ENCODE results near the gene TRIM21.
"Not testable (repeated sequence)": the region's sequence is repeated elsewhere in the genome, so short reads cannot be mapped to it uniquely, and the experiment has no call there.

TRIM21 gene

GRCh38 chr11:4393209-4393857, at the start of gene TRIM21:
Gene TRIM21 (minus strand): TSS chr11:4393702. CDS start chr11:4390409, 3,293 bp downstream.
- DNase-seq: peak; percentile 8

GRCh38 chr11:4441515-4441914, 48.0 kb upstream of the TRIM21 start:
- no peak for DNase-seq

GRCh38 chr11:4436411-4436810, 42.9 kb upstream of the TRIM21 start:
- DNase-seq: no peak

- no peak for DNase-seq
These were observed 40.4 kb upstream of the TRIM21 start for GRCh38 chr11:4433856-4434255.

- DNase-seq: no peak
These were observed 36.5 kb upstream of the TRIM21 start for GRCh38 chr11:4430051-4430450.

- no peak for DNase-seq
These were observed 24.9 kb upstream of the TRIM21 start for GRCh38 chr11:4418403-4418802.

- DNase-seq: no peak
These were observed 23.3 kb upstream of the TRIM21 start for GRCh38 chr11:4416816-4417215.

GRCh38 chr11:4416306-4416705, 22.8 kb upstream of the TRIM21 start:
- no peak for DNase-seq

- DNase-seq: not testable (repeated sequence)
These were observed 12.7 kb upstream of the TRIM21 start for GRCh38 chr11:4406206-4406605.

- no peak for DNase-seq
These were observed 339 bp upstream of the TRIM21 start for GRCh38 chr11:4393858-4394223.

GRCh38 chr11:4388221-4388620, 5.3 kb downstream of the TRIM21 start:
- no peak for DNase-seq

GRCh38 chr11:4385978-4386740, 7.3 kb downstream of the TRIM21 start:
- DNase-seq: no peak

- no peak for DNase-seq
These were observed 11.6 kb downstream of the TRIM21 start for GRCh38 chr11:4381901-4382300.

GRCh38 chr11:4375431-4376140, 17.9 kb downstream of the TRIM21 start:
- DNase-seq: no peak

- DNase-seq: no peak
These were observed 23.3 kb downstream of the TRIM21 start for GRCh38 chr11:4370166-4370565.

GRCh38 chr11:4368286-4368685, 25.2 kb downstream of the TRIM21 start, which contains the start of gene OR52B4:
Gene OR52B4 (minus strand): TSS chr11:4368386. CDS start chr11:4368295, 91 bp downstream.
- no peak for DNase-seq

GRCh38 chr11:4348142-4348541, 45.4 kb downstream of the TRIM21 start:
- DNase-seq: not testable (repeated sequence)

- DNase-seq: not testable (repeated sequence)
These were observed 48.1 kb downstream of the TRIM21 start for GRCh38 chr11:4345366-4345765.

All from NCI-H1417 treated with DMSO at 0.1 percent for 48 hours (cell line).